T47D (cell line): ENCODE measurements around the gene PTPN5.
"Not testable (repeated sequence)": the region's sequence is repeated elsewhere in the genome, so short reads cannot be mapped to it uniquely, and the experiment has no call there.

Experiments used
- DNase-seq, 2 experiments: peaks; one replicate each; pipeline versions ENCODE4 v3.0.0 to v3.0.0-alpha.2; 2011 to 2012; ENCODE audit warnings: low read depth in 1 of 2, low spot score in 1 of 2
- JUND ChIP-seq: IDR thresholded peaks from 2 replicates; pipeline ENCODE4 v1.6.1; 2012; ENCODE audit warnings: low read depth
- in situ Hi-C: cut with HindIII; loops from 2 replicates; pipeline ENCODE4 v1.10.0; 2016; ENCODE audit warnings: low sequenced_read_pairs, low pct_unique_long_range_greater_than_20kb

PTPN5 gene

DNA sequence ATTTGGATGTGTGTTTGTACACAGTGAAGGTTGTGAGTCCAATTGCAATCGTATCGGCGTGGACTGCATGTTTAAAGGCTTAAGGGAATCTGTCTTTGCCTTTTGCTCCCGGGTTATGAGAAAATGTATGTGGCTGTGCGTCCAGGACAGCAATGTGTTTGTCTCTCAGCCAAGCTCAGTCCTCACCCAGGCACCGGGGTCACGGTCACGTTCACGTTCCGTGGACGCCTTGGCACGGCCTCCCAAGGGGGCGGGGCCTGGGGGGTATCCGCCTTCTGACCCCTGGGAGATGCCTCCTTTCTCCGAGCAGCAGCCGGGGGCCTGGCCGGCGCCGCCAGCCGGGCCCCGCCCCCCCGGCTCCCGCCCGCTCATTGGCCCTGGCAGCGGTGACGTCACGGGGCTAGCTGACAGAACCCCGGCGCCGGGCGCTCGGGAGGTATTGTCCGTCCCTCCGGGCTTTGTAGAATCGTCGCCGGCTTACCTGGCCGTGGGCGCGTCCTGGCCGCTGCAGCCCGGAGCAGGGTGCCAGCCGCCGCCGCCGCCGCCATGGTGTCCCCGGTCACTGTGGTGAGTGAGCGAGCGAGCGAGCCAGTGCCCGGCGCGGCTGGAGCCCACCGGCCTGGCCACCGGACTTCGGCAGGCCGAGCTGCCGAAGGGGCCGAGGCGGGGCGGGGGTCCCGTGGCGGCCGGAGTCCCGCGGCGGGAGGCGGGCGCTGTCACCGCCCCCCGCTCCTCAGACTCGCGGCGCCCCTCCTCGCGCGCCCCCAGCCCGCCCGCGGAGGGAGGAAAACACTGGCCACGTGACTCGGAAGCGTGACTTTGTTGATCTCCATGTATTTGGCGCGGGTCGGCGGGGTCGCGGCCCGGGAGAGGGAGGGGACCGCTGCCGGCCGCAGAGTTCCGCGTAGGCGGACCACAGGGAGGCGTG is 93.0 kb downstream of the PTPN5 start, which contains the start of gene TMEM86A:
TSS of gene TMEM86A (plus strand) at position 439 of the 928 bp plus-strand sequence. CDS start at position 547, 108 bp downstream.
- in situ Hi-C loops, result no loop called here
- peak; percentile 80 to 90 for DNase-seq
- no peak for TF ChIP-seq JUND

DNA sequence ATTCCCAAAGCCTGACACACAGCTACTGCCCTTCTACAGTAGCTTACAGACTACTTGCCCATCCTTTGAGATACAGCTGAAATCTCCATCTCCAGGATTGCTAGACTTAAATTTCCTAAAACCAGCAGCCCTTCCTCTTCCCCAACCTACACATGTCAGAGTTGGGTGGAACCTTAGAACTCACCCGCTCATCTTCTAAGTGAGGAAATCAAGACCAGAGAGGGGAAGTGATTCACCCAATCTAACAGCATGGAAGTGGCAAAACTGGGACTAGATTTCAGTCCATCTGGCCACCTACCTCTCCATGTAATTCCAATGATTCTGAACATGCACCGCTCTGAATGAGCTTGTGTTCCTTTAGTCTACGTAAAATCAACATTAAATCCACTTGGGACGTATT is 94.0 kb downstream of the PTPN5 start:
- in situ Hi-C loops, result no loop called here
- TF ChIP-seq JUND, result no peak
- no peak for DNase-seq

DNA sequence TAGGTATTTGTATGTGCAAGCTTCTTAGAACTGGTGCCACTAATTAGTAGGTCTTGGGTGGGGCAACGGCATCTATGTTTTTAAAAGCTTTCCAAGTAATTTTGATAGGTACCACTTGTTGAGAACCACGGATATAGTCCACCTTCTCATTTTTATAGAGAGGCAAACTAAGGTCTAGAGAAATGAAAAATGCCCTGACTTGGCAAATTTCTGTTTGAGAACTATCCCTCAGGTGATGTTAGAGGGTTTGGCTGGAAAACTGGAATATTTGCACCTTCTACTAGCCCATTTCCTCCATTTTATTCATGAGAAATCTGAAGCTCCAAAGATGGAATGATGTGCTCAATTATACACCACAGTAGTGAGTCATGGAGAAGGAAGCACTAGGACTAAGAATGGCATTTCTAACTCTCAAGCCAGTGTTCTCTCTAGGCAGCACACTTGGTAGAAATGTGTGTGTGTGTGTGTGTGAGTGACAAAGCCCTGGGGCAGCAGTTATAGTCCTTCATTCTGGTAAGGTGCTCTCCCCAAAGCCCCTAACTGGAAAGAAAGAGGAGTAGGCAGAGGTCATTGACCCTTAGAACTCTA is 94.9 kb downstream of the PTPN5 start:
- DNase-seq, result no peak
- TF ChIP-seq JUND, result no peak
- in situ Hi-C loops, result no loop called here

DNA sequence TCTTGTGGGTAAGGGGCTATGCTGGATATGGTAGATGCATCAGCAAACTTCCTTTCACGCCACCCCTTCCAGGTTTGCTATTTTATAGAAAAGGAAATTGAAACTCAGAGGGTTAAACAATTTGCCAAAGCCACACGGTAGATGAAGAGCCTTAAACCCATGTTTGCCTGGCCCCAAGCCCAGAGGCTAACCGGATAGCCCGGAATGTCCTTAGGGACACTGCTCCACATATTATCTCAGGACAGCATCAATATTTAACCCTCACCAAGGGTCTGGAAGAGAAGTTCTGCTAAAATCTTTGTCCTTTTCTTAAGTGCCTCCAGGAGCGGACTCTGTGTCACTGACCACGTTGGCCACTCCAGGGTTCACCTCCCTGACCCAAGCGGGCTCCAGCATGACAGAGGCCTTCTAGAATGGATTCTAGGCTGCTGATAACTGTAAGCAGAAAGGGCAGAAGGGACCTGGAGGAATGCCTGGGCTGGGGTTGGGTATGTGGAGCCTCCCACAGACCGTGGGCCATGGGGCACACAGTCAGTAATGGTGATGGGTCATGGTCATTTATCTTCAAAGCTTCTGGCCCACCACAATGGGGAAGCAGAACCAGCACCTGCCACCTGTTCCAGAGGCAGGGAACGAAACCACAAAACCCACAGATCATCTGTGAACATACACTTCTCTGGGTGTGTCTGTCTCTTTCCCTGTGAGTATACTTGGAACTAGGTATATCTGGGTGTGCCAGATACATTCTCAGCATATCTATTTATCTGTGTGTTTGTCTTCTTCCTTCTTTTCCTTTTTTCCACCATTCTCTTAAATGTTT is 98.4 kb downstream of the PTPN5 start:
- no peak for TF ChIP-seq JUND
- in situ Hi-C loops, result no loop called here
- peak in 1 of 2 experiments; percentile 75 for DNase-seq

DNA sequence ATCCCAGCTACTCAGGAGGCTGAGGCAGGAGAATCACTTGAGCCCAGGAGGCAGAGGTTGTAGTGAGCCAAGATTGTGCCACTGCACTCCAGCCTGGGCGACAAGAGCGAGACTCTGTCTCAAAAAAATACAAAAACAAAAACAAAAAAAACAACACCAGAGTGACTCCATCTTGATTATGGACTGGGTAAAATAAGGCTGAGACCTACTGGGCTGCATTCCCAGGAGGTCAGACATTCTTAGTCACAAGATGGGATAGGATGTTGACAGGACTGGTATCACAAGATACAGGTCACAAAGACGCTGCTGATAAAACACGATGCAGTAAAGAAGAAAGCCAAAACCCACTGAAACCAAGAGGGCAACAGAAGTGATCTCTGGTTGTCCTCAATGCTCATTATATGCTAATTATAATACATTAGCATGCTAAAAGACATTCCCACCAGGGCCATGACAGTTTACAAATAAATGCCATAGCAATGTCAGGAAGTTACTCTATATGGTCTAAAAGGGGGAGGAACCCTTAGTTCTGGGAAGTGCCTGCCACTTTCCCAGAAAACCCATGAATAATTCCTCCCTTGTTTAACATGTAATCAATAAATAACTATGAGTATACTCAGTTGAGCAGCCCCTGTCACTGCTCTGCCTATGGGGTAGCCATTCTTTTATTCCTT is 100.0 kb downstream of the PTPN5 start:
- DNase-seq, in situ Hi-C loops: not testable (repeated sequence)

DNA sequence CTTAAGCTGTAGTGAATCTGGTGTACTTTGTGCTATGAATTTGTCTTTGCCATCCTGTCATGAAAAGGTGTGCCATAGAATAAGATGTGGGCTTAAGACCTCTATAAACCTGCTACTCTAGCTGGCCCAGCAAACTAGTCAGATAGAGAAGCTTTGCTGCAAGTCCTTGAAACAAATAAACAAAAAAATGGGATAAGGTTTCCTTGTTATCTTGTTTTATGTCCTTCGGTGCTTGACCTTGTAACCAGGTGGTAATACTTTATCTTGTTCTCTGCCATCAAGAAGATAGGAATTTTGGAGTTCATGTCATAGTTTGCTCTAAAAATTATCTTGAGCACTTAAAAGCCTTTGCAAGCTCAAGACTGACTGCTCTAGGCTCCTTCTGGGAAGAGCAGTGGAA is 107.3 kb downstream of the PTPN5 start:
- in situ Hi-C loops, result no loop called here
- TF ChIP-seq JUND, result no peak
- DNase-seq, result no peak

GRCh38 chr11:18682466-18682865 is 109.1 kb downstream of the PTPN5 start:
- in situ Hi-C loops, result no loop called here
- TF ChIP-seq JUND, result no peak
- no peak for DNase-seq

DNA sequence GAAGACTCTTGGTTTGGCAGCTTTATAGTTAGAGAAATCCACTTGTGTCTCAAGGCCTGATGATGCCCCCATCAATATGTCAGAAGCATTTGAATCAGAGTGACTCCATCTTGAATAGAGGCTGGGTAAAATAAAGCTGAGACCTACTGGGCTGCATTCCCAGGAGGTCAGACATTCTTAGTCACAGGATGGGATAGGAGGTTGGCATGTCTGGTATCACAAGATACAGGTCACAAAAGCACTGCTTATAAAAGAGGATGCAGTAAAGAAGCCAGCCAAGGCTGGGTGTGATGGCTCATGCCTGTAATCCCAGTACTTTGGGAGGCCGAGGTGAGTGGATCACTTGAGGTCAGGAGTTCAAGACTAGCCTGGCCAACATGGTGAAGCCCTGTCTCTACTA is 109.6 kb downstream of the PTPN5 start:
- in situ Hi-C loops, DNase-seq: not testable (repeated sequence)
